ENCODE measurements around the gene IRS1.

DNA sequence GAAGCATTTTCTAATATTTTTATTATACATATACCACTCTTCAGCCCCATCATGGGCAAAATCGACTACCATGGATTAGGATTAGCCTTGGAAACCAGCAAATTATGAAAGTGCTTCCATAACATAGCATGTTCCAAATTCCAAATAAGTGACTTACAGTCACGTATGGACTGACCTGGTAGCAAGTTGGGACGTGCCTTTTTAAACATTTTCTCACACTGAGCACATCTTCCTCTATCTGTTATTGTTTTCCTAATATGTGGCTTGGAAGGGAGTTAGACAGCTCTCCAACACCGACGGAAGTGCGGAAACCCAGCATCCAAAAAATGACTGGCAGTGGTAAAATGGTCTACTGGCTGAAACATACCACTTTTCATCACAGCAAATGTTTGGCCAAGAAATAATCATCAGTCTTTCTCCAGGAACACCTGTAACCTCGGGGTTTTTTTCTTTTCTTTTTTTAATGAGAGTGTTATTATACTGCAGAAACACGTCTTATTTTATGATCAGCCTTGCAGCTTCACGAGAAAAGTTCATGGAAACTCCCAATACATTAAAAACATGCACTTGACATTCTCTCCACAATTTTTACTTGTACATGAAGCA, 107.0 kb downstream of the IRS1 start:
- TF ChIP-seq, protein P1, sequence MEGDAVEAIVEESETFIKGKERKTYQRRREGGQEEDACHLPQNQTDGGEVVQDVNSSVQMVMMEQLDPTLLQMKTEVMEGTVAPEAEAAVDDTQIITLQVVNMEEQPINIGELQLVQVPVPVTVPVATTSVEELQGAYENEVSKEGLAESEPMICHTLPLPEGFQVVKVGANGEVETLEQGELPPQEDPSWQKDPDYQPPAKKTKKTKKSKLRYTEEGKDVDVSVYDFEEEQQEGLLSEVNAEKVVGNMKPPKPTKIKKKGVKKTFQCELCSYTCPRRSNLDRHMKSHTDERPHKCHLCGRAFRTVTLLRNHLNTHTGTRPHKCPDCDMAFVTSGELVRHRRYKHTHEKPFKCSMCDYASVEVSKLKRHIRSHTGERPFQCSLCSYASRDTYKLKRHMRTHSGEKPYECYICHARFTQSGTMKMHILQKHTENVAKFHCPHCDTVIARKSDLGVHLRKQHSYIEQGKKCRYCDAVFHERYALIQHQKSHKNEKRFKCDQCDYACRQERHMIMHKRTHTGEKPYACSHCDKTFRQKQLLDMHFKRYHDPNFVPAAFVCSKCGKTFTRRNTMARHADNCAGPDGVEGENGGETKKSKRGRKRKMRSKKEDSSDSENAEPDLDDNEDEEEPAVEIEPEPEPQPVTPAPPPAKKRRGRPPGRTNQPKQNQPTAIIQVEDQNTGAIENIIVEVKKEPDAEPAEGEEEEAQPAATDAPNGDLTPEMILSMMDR (IDR thresholded peaks at IDR 0.05; ENCODE audit: poor library complexity), result no peak
- TF ChIP-seq EZH2 (IDR thresholded peaks at IDR 0.05; ENCODE audit: borderline replicate concordance) (no peak), EZH2phosphoT487 (IDR thresholded peaks at IDR 0.05; ENCODE audit: low read depth, severe bottlenecking, unreplicated experiment) (no peak)

All from hepatocyte (in vitro differentiated cells).